HepG2 (cell line): ENCODE data around the gene INPP1. TPM values are rescaled to one million over a fixed set of nuclear protein-coding genes. Genes with fewer than 3 reads are reported as not detected.

Experiments used
- ATF7-NPFF ChIP-seq: sonication (generic); formaldehyde crosslinking; IDR thresholded peaks from 2 replicates; pipeline ENCODE4 v1.8.1; 2023; ENCODE audit warnings: mild to moderate bottlenecking, low read depth, missing genetic modification reagents, moderate library complexity
- CENPT ChIP-seq: sonication (generic); formaldehyde crosslinking; IDR thresholded peaks from 2 replicates; pipeline ENCODE4 v1.8.0; 2022; ENCODE audit warnings: low read depth, mild to moderate bottlenecking, moderate library complexity, missing genetic modification reagents
- CERS6 ChIP-seq: sonication (generic); formaldehyde crosslinking; IDR thresholded peaks from 2 replicates; pipeline ENCODE4 v1.5.0; 2020; ENCODE audit warnings: missing genetic modification reagents
- HMGXB3 ChIP-seq: sonication (generic); formaldehyde crosslinking; IDR thresholded peaks from 2 replicates; pipeline ENCODE4 v1.4.0; 2020; ENCODE audit warnings: missing genetic modification reagents, borderline replicate concordance
- MBNL3 ChIP-seq: fragments of 250-450 bp; sonication (Bioruptor Pico); conservative IDR thresholded peaks from 2 replicates; pipeline ENCODE4 v1.8.0; 2022; ENCODE audit warnings: mild to moderate bottlenecking, inconsistent platforms
- MLX ChIP-seq: IDR thresholded peaks from 2 replicates; pipeline ENCODE4 v1.6.1; 2016
- NFE2L1 ChIP-seq: sonication (generic); formaldehyde crosslinking; IDR thresholded peaks from 2 replicates; pipeline ENCODE4 v1.4.0; 2020; ENCODE audit warnings: missing genetic modification reagents, mild to moderate bottlenecking, borderline replicate concordance
- NR2F6 ChIP-seq, 2 experiments: IDR thresholded peaks; 2 replicates each; pipeline ENCODE4 v1.6.1; 2016; ENCODE audit warnings: antibody characterized with exemption in 1 of 2, mild to moderate bottlenecking in 1 of 2
- REL ChIP-seq: sonication (generic); formaldehyde crosslinking; conservative IDR thresholded peaks from 2 replicates; pipeline ENCODE4 v1.8.0; 2022; ENCODE audit warnings: mild to moderate bottlenecking, missing genetic modification reagents, moderate library complexity
- RXRB ChIP-seq: IDR thresholded peaks from 2 replicates; pipeline ENCODE4 v1.6.1; 2016; ENCODE audit warnings: borderline replicate concordance, missing genetic modification reagents, missing compliant biosample characterization
- SNAPC4 ChIP-seq: sonication (generic); formaldehyde crosslinking; IDR thresholded peaks from 2 replicates; pipeline ENCODE4 v1.4.0; 2020; ENCODE audit warnings: mild to moderate bottlenecking, missing genetic modification reagents
- U2AF2 ChIP-seq: fragments of 200-400 bp; formaldehyde crosslinking; IDR thresholded peaks from 2 replicates; pipeline ENCODE4 v1.6.1; 2017; ENCODE audit warnings: low read depth, mild to moderate bottlenecking, low read length
- ZNF143 ChIP-seq: sonication (generic); formaldehyde crosslinking; IDR thresholded peaks from 2 replicates; pipeline ENCODE4 v1.4.0; 2020; ENCODE audit warnings: missing genetic modification reagents
- ZNF383 ChIP-seq: sonication (generic); formaldehyde crosslinking; IDR thresholded peaks from 2 replicates; pipeline ENCODE4 v1.4.0; 2020; ENCODE audit warnings: missing genetic modification reagents, mild to moderate bottlenecking, borderline replicate concordance
- ZNF558 ChIP-seq: sonication (generic); formaldehyde crosslinking; IDR thresholded peaks from 2 replicates; pipeline ENCODE4 v1.9.0; 2022; ENCODE audit warnings: mild to moderate bottlenecking, missing genetic modification reagents, borderline replicate concordance
- ZNF619 ChIP-seq: sonication (generic); formaldehyde crosslinking; IDR thresholded peaks from 2 replicates; pipeline ENCODE4 v1.4.0; 2020; ENCODE audit warnings: mild to moderate bottlenecking, missing genetic modification reagents
- ZNF678 ChIP-seq: sonication (generic); formaldehyde crosslinking; IDR thresholded peaks from 2 replicates; pipeline ENCODE4 v1.4.0; 2020; ENCODE audit warnings: mild to moderate bottlenecking, missing genetic modification reagents
- polyA plus RNA-seq, 8 experiments: library from polyadenylated mRNA; depleted of rRNA in 3 of 8; stranded (reverse) in 7 of 8; unstranded in 1 of 8; fragments of >200 nt; fragmentation: Illumina TruSeq in 4 of 8; extraction: Trizol in 4 of 8; gene quantifications; 2 replicates each; pipeline versions ENCODE4 v1.2.1 to v1.2.3, GENCODE V29; 2011 to 2016; ENCODE audit warnings: low read depth in 4 of 8, missing spikeins in 1 of 8, mixed read lengths in 1 of 8; ENCODE audit not compliant: insufficient read depth in 1 of 8
- total RNA-seq, 5 experiments: library from RNA; depleted of rRNA; stranded (reverse); fragments of >200 nt; fragmentation: Illumina TruSeq; extraction: Trizol; gene quantifications; 2 replicates each; pipeline ENCODE4 v1.2.3, GENCODE V29; 2016; ENCODE audit warnings: low read depth in 1 of 5

Gene INPP1
- total and polyA plus RNA-seq, 2 of the 13 experiments (the other 11 are each of a cell fraction or from before 2014, with no cell fraction given): 10.0 to 13.3 TPM

- TF ChIP-seq ZNF619: peak; percentile 98
- no peak for TF ChIP-seq CENPT (CRISPR knock-in tag)
- TF ChIP-seq NFE2L1 (CRISPR knock-in tag): no peak
- peak; percentile 88 for TF ChIP-seq ATF7-NPFF
- no peak for TF ChIP-seq REL (CRISPR knock-in tag)
- no peak for TF ChIP-seq ZNF383
- peak; percentile 72 for TF ChIP-seq SNAPC4 (CRISPR knock-in tag)
- TF ChIP-seq NR2F6 (IDR thresholded peaks at IDR 0.05): peak; percentile 99
- peak; percentile 98 for TF ChIP-seq NR2F6 (CRISPR knock-in tag; IDR thresholded peaks at IDR 0.05)
- peak; percentile 65; the same call in 1 of the 2 replicates for TF ChIP-seq ZNF558
- TF ChIP-seq MLX (CRISPR knock-in tag): peak; percentile 94
- no peak for TF ChIP-seq ZNF143 (CRISPR knock-in tag)
- TF ChIP-seq U2AF2: no peak
- peak; percentile 85; the same call in 1 of the 2 replicates for TF ChIP-seq HMGXB3
- TF ChIP-seq CERS6: no peak
- no peak for TF ChIP-seq MBNL3 (CRISPR knock-in tag)
- no peak; the same call in 1 of the 2 replicates for TF ChIP-seq ZNF678 (CRISPR knock-in tag)
- peak; percentile 97 for TF ChIP-seq RXRB
Observed at GRCh38 chr2:190352668-190353536, 9.5 kb downstream of the INPP1 start (continued).
